WTC11 (cell line): ENCODE measurements around the gene CNDP2.

ENCODE experiments used
- CTCF ChIP-seq: fragments of 200-600 bp; IDR thresholded peaks from 2 replicates; pipeline ENCODE4 v1.8.0; 2022; ENCODE audit warnings: antibody characterized with exemption
- IRF2 ChIP-seq: sonication (generic); formaldehyde crosslinking; IDR thresholded peaks from 2 replicates; pipeline ENCODE4 v1.8.0; 2022; ENCODE audit warnings: low read depth, missing genetic modification reagents, borderline replicate concordance

DNA sequence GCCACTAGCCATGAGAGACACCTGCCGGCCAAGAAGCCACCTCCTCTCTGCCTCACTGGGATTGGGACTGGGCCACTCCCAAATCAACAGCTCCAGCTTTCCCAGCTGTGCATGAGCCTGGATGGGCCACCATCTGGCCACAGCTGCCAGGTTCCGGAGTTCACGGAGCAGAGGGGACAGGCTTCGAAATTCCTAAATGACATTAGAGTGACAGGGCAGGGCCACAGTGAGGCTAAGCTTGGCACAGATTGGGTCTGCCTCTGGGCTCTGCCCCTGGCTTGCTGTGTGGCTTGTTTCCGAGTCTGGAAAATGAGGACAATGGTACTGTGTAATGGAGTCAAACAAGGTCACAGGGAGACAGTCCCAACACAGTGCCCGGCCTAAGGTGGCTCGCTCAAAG is 45.5 kb upstream of the CNDP2 start:
- no peak for TF ChIP-seq IRF2 (CRISPR knock-in tag)
- TF ChIP-seq CTCF = no peak
